GM10248 (cell line): ENCODE data around the gene NSF.
A peak's percentile ranks its signal among the peaks of the same experiment; 100 is the strongest.

Experiments
- CTCF ChIA-PET: fragments of 300-600 bp; sonication (Branson Sonifier 250); formaldehyde crosslinking; extraction: SDS; loops from one replicate; lab custom pipeline; 2021; ENCODE audit warnings: antibody characterized with exemption; lab: Yijun Ruan, JAX
- POLR2A ChIA-PET: fragments of 350-650 bp; sonication (Branson Sonifier 250); formaldehyde crosslinking; extraction: SDS; loops from one replicate; lab custom pipeline; 2020; ENCODE audit warnings: antibody characterized with exemption; lab: Yijun Ruan, JAX
- DNase-seq: peaks from one replicate; pipeline ENCODE4 v3.0.0; 2012; ENCODE audit errors: extremely low spot score
- TF ChIP-seq, protein P1 (sequence below): IDR thresholded peaks from 2 replicates; pipeline ENCODE4 v1.5.1; 2012; ENCODE audit warnings: mild to moderate bottlenecking, low read depth; ENCODE audit errors: extremely low read depth, missing control alignments, control extremely low read depth

The NSF gene

GRCh38 chr17:46732754-46733398 is 142.4 kb downstream of the NSF start:
- no peak for DNase-seq
- ChIA-PET CTCF (interaction anchor here (1.5 kb wide), 1 partner anchor 13 kb away, joined by 3 read pairs; no protein-coding TSS in a partner anchor), POLR2A (no interaction called here)
- TF ChIP-seq, protein P1, sequence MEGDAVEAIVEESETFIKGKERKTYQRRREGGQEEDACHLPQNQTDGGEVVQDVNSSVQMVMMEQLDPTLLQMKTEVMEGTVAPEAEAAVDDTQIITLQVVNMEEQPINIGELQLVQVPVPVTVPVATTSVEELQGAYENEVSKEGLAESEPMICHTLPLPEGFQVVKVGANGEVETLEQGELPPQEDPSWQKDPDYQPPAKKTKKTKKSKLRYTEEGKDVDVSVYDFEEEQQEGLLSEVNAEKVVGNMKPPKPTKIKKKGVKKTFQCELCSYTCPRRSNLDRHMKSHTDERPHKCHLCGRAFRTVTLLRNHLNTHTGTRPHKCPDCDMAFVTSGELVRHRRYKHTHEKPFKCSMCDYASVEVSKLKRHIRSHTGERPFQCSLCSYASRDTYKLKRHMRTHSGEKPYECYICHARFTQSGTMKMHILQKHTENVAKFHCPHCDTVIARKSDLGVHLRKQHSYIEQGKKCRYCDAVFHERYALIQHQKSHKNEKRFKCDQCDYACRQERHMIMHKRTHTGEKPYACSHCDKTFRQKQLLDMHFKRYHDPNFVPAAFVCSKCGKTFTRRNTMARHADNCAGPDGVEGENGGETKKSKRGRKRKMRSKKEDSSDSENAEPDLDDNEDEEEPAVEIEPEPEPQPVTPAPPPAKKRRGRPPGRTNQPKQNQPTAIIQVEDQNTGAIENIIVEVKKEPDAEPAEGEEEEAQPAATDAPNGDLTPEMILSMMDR, result no peak

DNA sequence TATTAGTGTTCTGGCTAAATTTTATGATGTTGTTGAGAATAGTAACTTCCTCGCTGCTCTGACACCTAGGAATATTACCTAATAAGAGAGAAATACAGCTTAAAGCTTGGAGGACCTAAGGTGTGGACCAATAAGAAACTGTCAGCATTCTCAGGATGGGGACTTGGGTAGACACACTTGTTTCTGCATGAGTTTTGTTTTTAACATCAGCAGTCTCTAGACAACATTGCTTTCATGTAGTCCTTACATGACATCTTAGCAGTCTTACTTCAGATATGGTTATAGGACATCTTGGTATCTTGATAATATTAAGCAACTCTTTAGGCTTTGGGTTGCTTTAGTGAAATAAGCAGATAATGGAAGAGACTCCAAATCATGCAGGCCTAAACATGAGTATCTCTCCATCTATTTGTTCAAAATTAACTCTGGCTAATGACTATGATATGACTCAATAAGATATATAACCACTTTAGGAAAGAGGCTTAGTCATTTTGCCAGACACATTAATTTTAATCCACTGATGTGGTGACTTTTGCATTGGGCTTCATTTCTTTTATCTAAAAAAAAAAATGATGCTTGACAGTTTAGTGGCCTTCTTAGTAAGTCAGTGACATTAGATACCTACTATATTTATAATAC is 143.5 kb downstream of the NSF start:
- TF ChIP-seq, protein P1, result no peak
- no peak for DNase-seq
- ChIA-PET POLR2A (no interaction called here), CTCF (no interaction called here)

GRCh38 chr17:46736100-46736499 is 145.6 kb downstream of the NSF start:
- ChIA-PET POLR2A (no interaction called here), CTCF (interaction anchor here (1.2 to 1.7 kb wide), 4 partner anchors 10 to 18 kb away, joined by 3 to 7 read pairs (median 4); no protein-coding TSS in a partner anchor)
- DNase-seq, result peak; percentile 20
- TF ChIP-seq, protein P1, result no peak

GRCh38 chr17:46737326-46737725 is 146.9 kb downstream of the NSF start:
- POLR2A ChIA-PET, result no interaction called here
- CTCF ChIA-PET, result interaction anchor here (0.9 kb wide), 1 partner anchor 14 kb away, joined by 5 read pairs; no protein-coding TSS in a partner anchor
- no peak for DNase-seq
- TF ChIP-seq, protein P1, result no peak

DNA sequence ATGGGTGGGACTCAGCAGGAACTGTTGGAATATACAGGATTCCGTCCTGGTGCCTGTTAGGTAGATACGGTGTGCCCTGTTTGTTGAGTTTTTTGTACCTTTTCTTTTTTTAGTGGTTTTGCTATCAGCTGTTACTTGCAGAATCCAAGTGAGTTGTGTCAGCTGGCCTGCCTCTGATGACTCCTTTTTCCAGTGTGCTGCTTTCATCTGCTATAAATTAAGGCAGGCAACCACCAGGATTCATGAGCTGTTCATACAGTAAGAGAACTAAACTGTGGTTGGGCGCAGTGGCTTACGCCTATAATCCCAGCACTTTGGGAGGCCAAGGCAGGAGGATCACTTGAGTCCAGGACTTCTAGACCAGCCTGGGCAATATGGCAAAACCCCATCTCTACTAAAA is 148.1 kb downstream of the NSF start:
- TF ChIP-seq, protein P1, result no peak
- ChIA-PET CTCF (no interaction called here), POLR2A (no interaction called here)
- DNase-seq, result no peak

DNA sequence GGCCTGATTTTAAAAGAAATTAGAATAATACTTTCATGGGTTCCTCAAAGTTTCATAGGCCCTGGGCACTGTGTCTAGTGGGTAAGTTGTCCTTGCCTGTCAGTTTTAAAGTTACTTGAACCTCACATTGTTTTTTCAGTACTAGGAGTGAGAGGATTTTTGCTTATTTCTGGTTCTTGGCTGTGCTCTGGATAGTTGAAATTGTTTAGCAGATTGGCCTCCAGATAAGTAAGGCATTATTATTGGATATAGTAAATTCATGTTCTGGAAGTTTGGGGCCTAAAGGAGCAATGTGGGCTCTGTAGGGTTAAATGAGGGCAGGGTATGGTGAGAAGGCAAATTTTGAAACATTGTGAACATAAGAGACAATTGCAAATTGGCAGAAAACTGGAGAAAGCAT is 149.5 kb downstream of the NSF start:
- ChIA-PET POLR2A (no interaction called here), CTCF (no interaction called here)
- TF ChIP-seq, protein P1, result no peak
- DNase-seq, result no peak
